MM.1S (cell line): ENCODE results near the gene ADAMTSL1.

Experiments
- DNase-seq: peaks from one replicate; pipeline ENCODE4 v3.0.0-alpha.2; 2015
- H2AFZ ChIP-seq: fragments of 300-600 bp; sonication (generic); 2 replicates; pipeline ENCODE4 v1.6.0; 2016; ENCODE audit warnings: antibody characterized with exemption, low read length
- H3F3A ChIP-seq: fragments of 300-600 bp; sonication (generic); 2 replicates; pipeline ENCODE4 v1.6.1; 2016; ENCODE audit warnings: mild to moderate bottlenecking, antibody characterized with exemption, low read length, moderate library complexity, mixed read lengths; ENCODE audit not compliant: insufficient read depth
- H3K27ac ChIP-seq: fragments of 300-600 bp; sonication (generic); 2 replicates; pipeline ENCODE4 v1.5.1; 2016; ENCODE audit warnings: mild to moderate bottlenecking, low read length
- H3K27me3 ChIP-seq: fragments of 300-600 bp; sonication (generic); replicated peaks from 2 replicates; pipeline ENCODE4 v1.6.0; 2016; ENCODE audit warnings: low read length; ENCODE audit not compliant: insufficient read depth
- H3K36me3 ChIP-seq: fragments of 300-600 bp; sonication (generic); replicated peaks from 2 replicates; pipeline ENCODE4 v1.6.1; 2016; ENCODE audit warnings: mild to moderate bottlenecking, low read length, mixed read lengths; ENCODE audit not compliant: insufficient read depth
- H3K4me1 ChIP-seq: fragments of 300-600 bp; sonication (generic); 2 replicates; pipeline ENCODE4 v1.6.1; 2016; ENCODE audit warnings: low read length, mixed read lengths
- H3K4me2 ChIP-seq: fragments of 300-600 bp; sonication (generic); 2 replicates; pipeline ENCODE4 v1.6.0; 2016; ENCODE audit warnings: low read depth, low read length
- H3K4me3 ChIP-seq: fragments of 300-600 bp; sonication (generic); 2 replicates; pipeline ENCODE4 v1.5.1; 2016; ENCODE audit warnings: low read length, mixed read lengths
- H3K79me2 ChIP-seq: fragments of 300-600 bp; sonication (generic); 2 replicates; pipeline ENCODE4 v1.6.1; 2016; ENCODE audit warnings: mixed run types, low read length, mixed read lengths
- H3K9ac ChIP-seq: fragments of 300-600 bp; sonication (generic); 2 replicates; pipeline ENCODE4 v1.6.1; 2016; ENCODE audit warnings: low read length, mixed read lengths
- H3K9me2 ChIP-seq: fragments of 300-600 bp; sonication (generic); replicated peaks from 2 replicates; pipeline ENCODE4 v1.6.1; 2016; ENCODE audit warnings: mild to moderate bottlenecking, low read length, mixed read lengths; ENCODE audit not compliant: insufficient read depth
- H3K9me3 ChIP-seq: fragments of 300-600 bp; sonication (generic); replicated peaks from 2 replicates; pipeline ENCODE4 v1.6.1; 2016; ENCODE audit warnings: mild to moderate bottlenecking, low read length, mixed read lengths; ENCODE audit not compliant: insufficient read depth
- H4K20me1 ChIP-seq: fragments of 300-600 bp; sonication (generic); 2 replicates; pipeline ENCODE4 v1.6.1; 2016; ENCODE audit warnings: mild to moderate bottlenecking, low read length, moderate library complexity, mixed read lengths; ENCODE audit not compliant: insufficient read depth
- CTCF ChIP-seq: fragments of 300-600 bp; sonication (generic); IDR thresholded peaks from 2 replicates; pipeline ENCODE4 v1.5.1; 2016; ENCODE audit warnings: antibody characterized with exemption, low read length, mixed read lengths
- EZH2 ChIP-seq: fragments of 300-600 bp; sonication (generic); optimal IDR thresholded peaks from 2 replicates; pipeline ENCODE3; 2017; ENCODE audit warnings: low read depth, mild to moderate bottlenecking, antibody characterized with exemption, low read length, mixed read lengths
- EZH2phosphoT487 ChIP-seq: fragments of 300-600 bp; sonication (generic); IDR thresholded peaks from 2 replicates; pipeline ENCODE4 v1.6.1; 2018; ENCODE audit warnings: antibody characterized with exemption, low read length

Gene ADAMTSL1

GRCh38 chr9:18689921-18690320 is 216.0 kb downstream of the ADAMTSL1 start:
- Histone ChIP-seq H3K4me3 (no peak overlapping the region), H3K79me2 (no peaks in the 10 kb centered on the region), H4K20me1 (no peaks in the 10 kb centered on the region), H3K27ac (no peak overlapping the region), H3K27me3 (no peaks in the 10 kb centered on the region), H3K9me2 (no peaks in the 10 kb centered on the region), H3K4me2 (no peak overlapping the region), H3K36me3 (no peaks in the 10 kb centered on the region), H3K4me1 (no peaks in the 10 kb centered on the region), H3K9me3 (no peaks in the 10 kb centered on the region), H3F3A (no peaks in the 10 kb centered on the region), H2AFZ (no peak overlapping the region), H3K9ac (no peak overlapping the region)
- no peak for DNase-seq
- TF ChIP-seq EZH2phosphoT487 (no peak), CTCF (no peak), EZH2 (no peak)

GRCh38 chr9:18692268-18692667 is 218.3 kb downstream of the ADAMTSL1 start:
- Histone ChIP-seq H3K9ac (no peak overlapping the region), H3K4me1 (no peaks in the 10 kb centered on the region), H3K4me2 (no peak overlapping the region), H3K79me2 (no peaks in the 10 kb centered on the region), H3F3A (no peaks in the 10 kb centered on the region), H3K4me3 (no peak overlapping the region), H3K27me3 (no peaks in the 10 kb centered on the region), H3K27ac (no peak overlapping the region), H2AFZ (no peak overlapping the region), H3K9me2 (no peaks in the 10 kb centered on the region), H3K9me3 (no peaks in the 10 kb centered on the region), H3K36me3 (no peaks in the 10 kb centered on the region), H4K20me1 (no peaks in the 10 kb centered on the region)
- no peak for DNase-seq
- TF ChIP-seq CTCF (no peak), EZH2phosphoT487 (no peak), EZH2 (no peak)

GRCh38 chr9:18692962-18693361 is 219.0 kb downstream of the ADAMTSL1 start:
- Histone ChIP-seq H2AFZ (no peak overlapping the region), H3K4me1 (no peaks in the 10 kb centered on the region), H4K20me1 (no peaks in the 10 kb centered on the region), H3K4me2 (no peak overlapping the region), H3K9ac (no peak overlapping the region), H3K27ac (no peak overlapping the region), H3K36me3 (no peaks in the 10 kb centered on the region), H3K4me3 (no peak overlapping the region), H3F3A (no peaks in the 10 kb centered on the region), H3K79me2 (no peaks in the 10 kb centered on the region), H3K27me3 (no peaks in the 10 kb centered on the region), H3K9me3 (no peaks in the 10 kb centered on the region), H3K9me2 (no peaks in the 10 kb centered on the region)
- DNase-seq: no peak
- TF ChIP-seq CTCF: no peak
- no peak for TF ChIP-seq EZH2phosphoT487
- no peak for TF ChIP-seq EZH2
